HepG2 (cell line): Measurements from ENCODE around the gene ATP23. TPM values are rescaled to one million over a fixed set of nuclear protein-coding genes. Genes with fewer than 3 reads are reported as not detected.

Experiments used
- ARHGAP35 ChIP-seq: sonication (generic); formaldehyde crosslinking; IDR thresholded peaks from 2 replicates; pipeline ENCODE4 v1.9.0; 2022; ENCODE audit warnings: mild to moderate bottlenecking, inconsistent platforms, moderate library complexity, missing genetic modification reagents, borderline replicate concordance
- ATF6 ChIP-seq: sonication (generic); formaldehyde crosslinking; conservative IDR thresholded peaks from 2 replicates; pipeline ENCODE4 v1.4.0; 2020; ENCODE audit warnings: missing genetic modification reagents
- ATRX ChIP-seq: sonication (generic); formaldehyde crosslinking; IDR thresholded peaks from 2 replicates; pipeline ENCODE4 v1.4.0; 2020; ENCODE audit warnings: missing genetic modification reagents, borderline replicate concordance
- BRF2 ChIP-seq: sonication (generic); formaldehyde crosslinking; IDR thresholded peaks from 2 replicates; pipeline ENCODE4 v1.8.1; 2022; ENCODE audit warnings: mild to moderate bottlenecking, missing genetic modification reagents
- ETV6 ChIP-seq: sonication (generic); formaldehyde crosslinking; conservative IDR thresholded peaks from 2 replicates; pipeline ENCODE4 v1.4.0; 2020; ENCODE audit warnings: missing genetic modification reagents
- JUND ChIP-seq: sonication (generic); formaldehyde crosslinking; IDR thresholded peaks from 2 replicates; pipeline ENCODE4 v1.8.0; 2022; ENCODE audit warnings: mild to moderate bottlenecking, missing genetic modification reagents
- NPAS2 ChIP-seq: sonication (generic); formaldehyde crosslinking; IDR thresholded peaks from 2 replicates; pipeline ENCODE4 v1.8.0; 2022; ENCODE audit warnings: mild to moderate bottlenecking, missing genetic modification reagents, borderline replicate concordance
- PBX3 ChIP-seq: sonication (generic); formaldehyde crosslinking; IDR thresholded peaks from 2 replicates; pipeline ENCODE4 v1.8.1; 2023; ENCODE audit warnings: missing genetic modification reagents, inconsistent platforms, borderline replicate concordance
- POGK ChIP-seq: sonication (generic); formaldehyde crosslinking; conservative IDR thresholded peaks from 2 replicates; pipeline ENCODE4 v1.8.0; 2022; ENCODE audit warnings: mild to moderate bottlenecking, moderate library complexity, missing genetic modification reagents
- RCOR2 ChIP-seq: IDR thresholded peaks from 2 replicates; pipeline ENCODE4 v1.6.1; 2016; ENCODE audit warnings: missing biosample characterization, missing genetic modification reagents
- SNRNP70 ChIP-seq: fragments of 200-400 bp; formaldehyde crosslinking; IDR thresholded peaks from 2 replicates; pipeline ENCODE4 v1.6.1; 2017; ENCODE audit warnings: mild to moderate bottlenecking, low read depth, low read length, moderate library complexity
- ZBTB7A ChIP-seq: sonication (generic); formaldehyde crosslinking; IDR thresholded peaks from 2 replicates; pipeline ENCODE4 v1.8.0; 2022; ENCODE audit warnings: mild to moderate bottlenecking, missing genetic modification reagents
- ZFP41 ChIP-seq: sonication (generic); formaldehyde crosslinking; IDR thresholded peaks from 2 replicates; pipeline ENCODE4 v1.4.0; 2020; ENCODE audit warnings: mild to moderate bottlenecking, missing genetic modification reagents, borderline replicate concordance
- ZFP82 ChIP-seq: sonication (generic); formaldehyde crosslinking; IDR thresholded peaks from 2 replicates; pipeline ENCODE4 v1.5.1; 2020; ENCODE audit warnings: mild to moderate bottlenecking, missing genetic modification reagents, borderline replicate concordance
- ZNF207 ChIP-seq: fragments of 450-650 bp; IDR thresholded peaks from 2 replicates; pipeline ENCODE4 v1.6.1; 2016; ENCODE audit warnings: antibody characterized with exemption, borderline replicate concordance
- ZNF33B ChIP-seq: sonication (generic); formaldehyde crosslinking; IDR thresholded peaks from 2 replicates; pipeline ENCODE4 v1.5.1; 2020; ENCODE audit warnings: mild to moderate bottlenecking, missing genetic modification reagents
- ZNF362 ChIP-seq: sonication (generic); formaldehyde crosslinking; IDR thresholded peaks from 2 replicates; pipeline ENCODE4 v1.4.0; 2020; ENCODE audit warnings: missing genetic modification reagents, mild to moderate bottlenecking, borderline replicate concordance
- ZNF678 ChIP-seq: sonication (generic); formaldehyde crosslinking; IDR thresholded peaks from 2 replicates; pipeline ENCODE4 v1.4.0; 2020; ENCODE audit warnings: mild to moderate bottlenecking, missing genetic modification reagents
- ZNF710 ChIP-seq: sonication (generic); formaldehyde crosslinking; IDR thresholded peaks from 2 replicates; pipeline ENCODE4 v1.5.0; 2020; ENCODE audit warnings: mild to moderate bottlenecking, missing genetic modification reagents, borderline replicate concordance
- ZNF776 ChIP-seq: sonication (generic); formaldehyde crosslinking; IDR thresholded peaks from 2 replicates; pipeline ENCODE4 v1.4.0; 2020; ENCODE audit warnings: mild to moderate bottlenecking, missing genetic modification reagents
- polyA plus RNA-seq, 8 experiments: library from polyadenylated mRNA; depleted of rRNA in 3 of 8; stranded (reverse) in 7 of 8; unstranded in 1 of 8; fragments of >200 nt; fragmentation: Illumina TruSeq in 4 of 8; extraction: Trizol in 4 of 8; gene quantifications; 2 replicates each; pipeline versions ENCODE4 v1.2.1 to v1.2.3, GENCODE V29; 2011 to 2016; ENCODE audit warnings: low read depth in 4 of 8, missing spikeins in 1 of 8, mixed read lengths in 1 of 8; ENCODE audit not compliant: insufficient read depth in 1 of 8
- total RNA-seq, 5 experiments: library from RNA; depleted of rRNA; stranded (reverse); fragments of >200 nt; fragmentation: Illumina TruSeq; extraction: Trizol; gene quantifications; 2 replicates each; pipeline ENCODE4 v1.2.3, GENCODE V29; 2016; ENCODE audit warnings: low read depth in 1 of 5

Gene ATP23
- total and polyA plus RNA-seq, 2 of the 13 experiments (the other 11 are each of a cell fraction or from before 2014, with no cell fraction given), result 12.1 to 14.7 TPM

GRCh38 chr12:57935839-57936512 lies 5.4 kb upstream of the ATP23 start (continued):
- no peak for TF ChIP-seq ZFP41 (CRISPR knock-in tag)
- no peak for TF ChIP-seq RCOR2
- TF ChIP-seq ZBTB7A, result no peak
- TF ChIP-seq ATRX, result no peak
- TF ChIP-seq NPAS2 (CRISPR knock-in tag), result no peak
- TF ChIP-seq ATF6 (CRISPR knock-in tag), result no peak
- no peak for TF ChIP-seq ZNF207
- no peak for TF ChIP-seq POGK
- no peak for TF ChIP-seq BRF2 (CRISPR knock-in tag)
- no peak for TF ChIP-seq JUND (CRISPR knock-in tag)
- TF ChIP-seq ZNF33B, result no peak
- no peak for TF ChIP-seq ZNF362
- no peak for TF ChIP-seq ZNF776 (CRISPR knock-in tag)
- TF ChIP-seq SNRNP70, result no peak
- TF ChIP-seq ZNF710 (CRISPR knock-in tag), result no peak
- 0 out of 2 replicates have a peak, but pooled peaks have one; percentile 30 for TF ChIP-seq ETV6 (CRISPR knock-in tag)
- no peak for TF ChIP-seq ZNF678
- TF ChIP-seq PBX3, result no peak
- TF ChIP-seq ARHGAP35 (CRISPR knock-in tag), result no peak
- no peak for TF ChIP-seq ZFP82 (CRISPR knock-in tag)
